Measurements from ENCODE around the gene WDFY2. TPM values are rescaled to one million over a fixed set of nuclear protein-coding genes. Genes with fewer than 3 reads are reported as not detected.

The WDFY2 gene
- total and polyA plus RNA-seq, 10 of the 15 experiments (the other 5 are each of a cell fraction or from before 2014, with no cell fraction given) = 2.1 to 13.0 (median 8.1) TPM

- intact Hi-C loops (cut with micrococcal nuclease; ENCODE audit: unreplicated experiment) (loop anchor here (1.0 to 5.0 kb wide), 6 partner anchors 82 to 218 kb away; partner anchors contain the start of gene INTS6), in situ Hi-C loops (cut with MboI) (loop anchor here (10.0 kb wide), 1 partner anchor 130 kb away; the partner anchor contains the start of gene INTS6)
- peak overlapping the region; percentile 64 for H3K27ac ChIP-seq (ENCODE audit: control insufficient read depth, insufficient read depth)
- H3K79me2 ChIP-seq (ENCODE audit: control insufficient read depth, insufficient read depth, low read length) = peaks cover 48% of the 10 kb centered on the region
- no peaks in the 10 kb centered on the region for H4K20me1 ChIP-seq (ENCODE audit: control insufficient read depth, insufficient read depth)
- RAD21 ChIA-PET (ENCODE audit: unreplicated experiment) = interaction anchor here (0.6 to 3.1 kb wide), 27 partner anchors 12 to 213 kb away, joined by 3 to 45 read pairs (median 6); partner anchors contain the start of gene INTS6
- H3K9me3 ChIP-seq (replicated peaks; ENCODE audit: control insufficient read depth, insufficient read depth, low read length) = no peaks in the 10 kb centered on the region
- H3K36me3 ChIP-seq (ENCODE audit: control insufficient read depth in 2 of 2, insufficient read depth in 2 of 2, low read length in 1 of 2) = no peaks in the 10 kb centered on the region
- H3K4me3 ChIP-seq = peak overlapping the region; percentile 95
- H2AFZ ChIP-seq (ENCODE audit: control insufficient read depth, low read depth, low read length) = peak overlapping the region; percentile 98
- CTCF ChIA-PET = interaction anchor here (0.7 to 2.8 kb wide), 8 partner anchors 11 to 230 kb away, joined by 3 to 26 read pairs (median 6); no protein-coding TSS in a partner anchor
- FAIRE-seq (no peak), ATAC-seq (peak; percentile 68), DNase-seq (ENCODE audit: low read depth, low spot score) (no peak)
- H3K27me3 ChIP-seq (replicated peaks in 1 of 2; ENCODE audit: control insufficient read depth in 2 of 2, insufficient read depth in 2 of 2, low read length in 1 of 2) = no peaks in the 10 kb centered on the region
- SMC1A ChIA-PET (ENCODE audit: uncharacterized antibody, unreplicated experiment) = interaction anchor here (0.8 to 4.0 kb wide), 28 partner anchors 11 to 213 kb away, joined by 3 to 38 read pairs (median 4); partner anchors contain the start of gene INTS6
- POLR2A ChIA-PET = interaction anchor here (0.5 to 3.3 kb wide), 12 partner anchors 11 to 236 kb away, joined by 3 to 21 read pairs (median 4); no protein-coding TSS in a partner anchor
- TSS peak; percentile 52 for BruUV-seq (replicated peaks)
- H3K4me2 ChIP-seq (ENCODE audit: control insufficient read depth, insufficient read depth) = peak overlapping the region; percentile 78
- H3K9ac ChIP-seq (ENCODE audit: control insufficient read depth, insufficient read depth, low read length) = peak overlapping the region; percentile 75
- under 1% methylated on average over 53 of the region's 53 CpGs for WGBS (ENCODE audit: insufficient coverage, insufficient replicate concordance, low lambda C conversion rate, missing lambda C conversion rate)
- H3K4me1 ChIP-seq (ENCODE audit: control insufficient read depth, insufficient read depth, low read length) = peaks cover 9% of the 10 kb centered on the region; the same call in 1 of the 2 replicates
- TF ChIP-seq CHD2 (IDR thresholded peaks at IDR 0.05; ENCODE audit: borderline replicate concordance, low read depth, low read length) (no peak), SPI1 (IDR thresholded peaks at IDR 0.05; ENCODE audit: borderline replicate concordance, insufficient read depth, low read depth, low read length) (0 out of 2 replicates have a peak, but pooled peaks have one; percentile 9), HCFC1 (IDR thresholded peaks at IDR 0.05; ENCODE audit: low read length) (no peak), NFYB (IDR thresholded peaks at IDR 0.05; ENCODE audit: insufficient read depth, low read depth, low read length) (no peak), BRCA1 (IDR thresholded peaks at IDR 0.05; ENCODE audit: low read depth, low read length) (no peak), SIN3A (IDR thresholded peaks at IDR 0.05; ENCODE audit: low read depth, low read length) (0 out of 2 replicates have a peak, but pooled peaks have one; percentile 13), TAF1 (IDR thresholded peaks at IDR 0.05; ENCODE audit: borderline replicate concordance, low read depth, low read length) (0 out of 2 replicates have a peak, but pooled peaks have one; percentile 27), IRF3 (IDR thresholded peaks at IDR 0.05) (no peak), RAD21 (IDR thresholded peaks at IDR 0.05; ENCODE audit: insufficient read depth, low read depth, low read length) (peak; percentile 22; the same call in 1 of the 2 replicates), MXI1 (IDR thresholded peaks at IDR 0.05; ENCODE audit: low read depth, low read length) (no peak), EGR1 (IDR thresholded peaks at IDR 0.05; ENCODE audit: borderline replicate concordance in 1 of 2, low read depth in 2 of 2, low read length in 2 of 2) (0 out of 3 replicates have a peak, but pooled peaks of 1 of the 2 experiments have one; percentile 28), ZNF274 (IDR thresholded peaks at IDR 0.05; ENCODE audit: insufficient read depth, insufficient read length) (no peak), BACH1 (IDR thresholded peaks at IDR 0.05; ENCODE audit: borderline replicate concordance) (no peak), CBFB (IDR thresholded peaks at IDR 0.05; ENCODE audit: low read depth) (0 out of 2 replicates have a peak, but pooled peaks have one; percentile 6), E4F1 (IDR thresholded peaks at IDR 0.05; ENCODE audit: borderline replicate concordance, partially characterized antibody) (no peak), YY1 (IDR thresholded peaks at IDR 0.05; ENCODE audit: low read depth, low read length) (no peak), SREBF2 (IDR thresholded peaks at IDR 0.05; ENCODE audit: low read length) (no peak), IKZF1 (conservative IDR thresholded peaks at IDR 0.05) (peak; percentile 68)
Measured at GRCh38 chr13:51584731-51585672, 740 bp downstream of the WDFY2 start.

Measured in GM12878 (cell line).